ENCODE data around the gene DNAI1.

Gene DNAI1

GRCh38 chr9:34563262-34563661, 104.7 kb downstream of the DNAI1 start:
- TF ChIP-seq CTCF (conservative IDR thresholded peaks at IDR 0.05; ENCODE audit: low read depth, low read length): no peak
- no peak for DNase-seq (ENCODE audit: low read depth)
- no peak overlapping the region for H3K4me3 ChIP-seq (ENCODE audit: low read length)

GRCh38 chr9:34564617-34565016, 106.0 kb downstream of the DNAI1 start:
- H3K4me3 ChIP-seq (ENCODE audit: low read length): no peak overlapping the region
- DNase-seq (ENCODE audit: low read depth): no peak
- no peak for TF ChIP-seq CTCF (conservative IDR thresholded peaks at IDR 0.05; ENCODE audit: low read depth, low read length)

- no peak overlapping the region for H3K4me3 ChIP-seq (ENCODE audit: low read length)
- TF ChIP-seq CTCF (conservative IDR thresholded peaks at IDR 0.05; ENCODE audit: low read depth, low read length): no peak
- no peak for DNase-seq (ENCODE audit: low read depth)
Measured at GRCh38 chr9:34565856-34566255, 107.3 kb downstream of the DNAI1 start.

GRCh38 chr9:34566322-34566721, 107.7 kb downstream of the DNAI1 start:
- no peak for DNase-seq (ENCODE audit: low read depth)
- H3K4me3 ChIP-seq (ENCODE audit: low read length): no peak overlapping the region
- no peak for TF ChIP-seq CTCF (conservative IDR thresholded peaks at IDR 0.05; ENCODE audit: low read depth, low read length)

- TF ChIP-seq CTCF (conservative IDR thresholded peaks at IDR 0.05; ENCODE audit: low read depth, low read length): no peak
- DNase-seq (ENCODE audit: low read depth): no peak
- H3K4me3 ChIP-seq (ENCODE audit: low read length): no peak overlapping the region
Measured at GRCh38 chr9:34566972-34567371, 108.4 kb downstream of the DNAI1 start.

- DNase-seq (ENCODE audit: low read depth): no peak
- no peak for TF ChIP-seq CTCF (conservative IDR thresholded peaks at IDR 0.05; ENCODE audit: low read depth, low read length)
- no peak overlapping the region for H3K4me3 ChIP-seq (ENCODE audit: low read length)
Measured at GRCh38 chr9:34568133-34568532, 109.5 kb downstream of the DNAI1 start.

- H3K4me3 ChIP-seq (ENCODE audit: low read length): no peak overlapping the region
- DNase-seq (ENCODE audit: low read depth): no peak
- TF ChIP-seq CTCF (conservative IDR thresholded peaks at IDR 0.05; ENCODE audit: low read depth, low read length): no peak
Measured at GRCh38 chr9:34568774-34569173, 110.2 kb downstream of the DNAI1 start.
